ENCODE data around the gene RAB3A.
A peak's percentile ranks its signal among the peaks of the same experiment; 100 is the strongest.
"Not testable (repeated sequence)": the region's sequence is repeated elsewhere in the genome, so short reads cannot be mapped to it uniquely, and the experiment has no call there.

RAB3A gene

GRCh38 chr19:18167011-18167410 lies 36.8 kb downstream of the RAB3A start:
- DNase-seq: no peak

DNA sequence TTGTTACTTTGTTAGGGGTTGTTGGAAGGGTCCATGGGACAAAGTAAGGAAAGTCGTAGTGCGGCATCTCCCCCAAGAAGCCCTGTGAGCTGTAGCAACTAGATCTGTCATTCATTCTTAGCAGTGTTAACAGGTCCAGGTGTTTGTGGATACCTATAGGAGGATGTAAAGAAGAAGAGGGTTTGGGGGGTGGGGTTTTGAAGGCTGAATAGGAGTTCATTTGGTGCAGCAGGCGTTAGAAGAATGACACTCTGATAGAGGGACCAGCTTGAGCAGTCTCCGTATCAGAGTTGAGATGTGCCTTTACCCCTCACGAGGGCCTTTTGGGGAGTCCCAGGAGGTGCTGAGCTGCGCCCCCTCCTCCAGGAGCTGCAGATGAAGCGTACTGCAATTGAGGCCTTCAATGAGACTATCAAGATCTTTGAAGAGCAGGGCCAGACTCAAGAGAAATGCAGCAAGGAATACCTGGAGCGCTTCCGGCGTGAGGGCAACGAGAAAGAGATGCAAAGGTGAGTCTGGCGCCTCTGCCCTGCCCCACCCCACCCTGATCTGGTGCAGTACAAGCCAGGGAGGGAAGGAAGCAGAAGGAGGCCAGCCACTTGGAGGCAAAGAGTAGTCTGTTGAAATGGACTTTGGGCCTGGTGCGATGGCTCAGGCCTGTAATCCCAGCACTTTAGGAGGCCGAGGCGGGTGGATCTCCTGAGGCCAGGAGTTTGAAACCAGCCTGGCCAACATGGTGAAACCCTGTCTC lies 37.9 kb downstream of the RAB3A start:
- no peak for DNase-seq

DNA sequence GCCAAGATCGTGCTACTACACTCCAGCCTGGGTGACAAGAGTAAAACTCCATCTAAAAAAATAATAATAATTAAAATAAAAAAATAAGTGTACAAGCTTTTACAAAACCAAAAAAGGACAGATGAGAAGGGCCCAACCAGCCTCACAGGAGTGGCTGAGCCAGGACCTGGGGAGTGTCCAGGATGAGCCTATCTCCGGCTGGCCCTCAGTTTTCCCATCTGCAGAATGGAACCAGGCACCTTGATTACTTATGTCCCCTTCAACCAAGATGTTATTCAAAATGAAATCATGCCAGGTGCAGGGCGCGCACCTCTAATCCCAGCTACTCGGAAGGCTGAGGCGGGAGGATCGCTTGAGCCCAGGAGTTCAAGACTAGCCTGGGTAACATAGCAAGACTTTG lies 39.8 kb downstream of the RAB3A start:
- DNase-seq: no peak

DNA sequence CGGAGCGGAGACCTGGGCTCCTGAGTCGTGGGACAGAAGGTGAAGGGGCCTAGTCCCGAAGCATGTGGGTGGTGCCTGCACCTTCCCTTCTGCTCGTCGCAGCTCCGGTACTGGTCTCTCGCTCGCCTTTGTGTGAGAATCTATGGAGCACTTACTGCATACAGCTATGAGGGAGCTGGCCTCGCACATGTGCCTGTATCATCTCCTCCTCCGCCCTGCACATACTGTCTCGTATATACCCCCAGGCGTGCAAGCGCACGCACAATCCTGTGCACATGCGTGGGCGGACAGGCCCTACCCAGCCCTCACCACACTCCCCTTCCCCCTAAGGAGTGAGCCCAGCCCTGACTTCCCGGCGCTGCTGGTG lies 42.2 kb downstream of the RAB3A start:
- DNase-seq: no peak

GRCh38 chr19:18160971-18161635 lies 42.7 kb downstream of the RAB3A start:
- peak; percentile 63 for DNase-seq

DNA sequence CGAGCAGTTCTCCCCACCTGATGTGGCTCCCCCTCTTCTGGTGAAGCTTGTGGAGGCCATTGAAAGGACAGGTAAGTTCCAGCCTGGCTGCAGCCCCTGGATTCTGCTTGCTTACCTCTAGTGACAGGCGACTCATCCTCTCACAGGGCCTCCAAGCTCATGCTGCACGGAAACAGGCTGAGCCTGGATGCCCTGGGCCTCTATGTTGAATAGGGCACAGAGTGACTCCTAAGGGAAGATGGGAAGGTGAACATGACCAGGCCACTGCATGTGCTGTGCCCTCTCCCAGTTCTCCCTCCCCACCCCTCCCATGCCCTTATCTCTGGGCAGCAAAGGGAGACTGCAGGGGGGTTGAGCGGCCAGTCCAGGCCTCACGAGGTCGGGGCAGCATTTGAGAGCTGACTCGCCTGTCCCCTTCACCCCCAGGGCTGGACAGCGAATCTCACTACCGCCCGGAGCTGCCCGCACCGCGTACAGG lies 43.3 kb downstream of the RAB3A start:
- DNase-seq: no peak

- no peak for DNase-seq
These were observed 44.0 kb downstream of the RAB3A start for GRCh38 chr19:18159810-18160209.

DNA sequence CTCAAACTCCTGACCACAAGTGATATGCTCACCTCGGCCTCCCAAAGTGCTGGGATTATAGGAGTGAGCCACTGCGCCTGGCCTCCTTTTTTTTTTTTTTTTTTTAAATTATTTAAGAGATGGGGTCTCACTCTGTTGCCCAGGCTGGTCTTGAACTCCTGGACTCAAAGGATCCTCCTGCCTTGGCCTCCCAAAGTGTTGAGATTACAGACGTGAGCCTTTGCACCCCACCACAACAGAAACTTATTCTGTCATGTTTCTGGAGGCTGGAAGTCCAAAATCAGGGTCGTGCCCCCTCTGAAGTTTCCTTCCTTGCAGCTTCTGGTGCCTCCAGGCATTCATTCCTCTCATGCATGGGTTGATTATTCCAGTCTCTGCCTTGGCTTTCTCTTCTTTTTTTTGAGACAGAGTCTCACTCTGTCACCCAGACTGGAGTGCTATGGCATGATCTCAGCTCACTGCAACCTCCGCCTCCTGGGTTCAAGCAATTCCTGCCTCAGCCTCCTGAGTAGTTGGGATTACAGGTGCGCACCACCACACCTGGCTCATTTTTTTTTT lies 44.7 kb downstream of the RAB3A start:
- DNase-seq: not testable (repeated sequence)

DNA sequence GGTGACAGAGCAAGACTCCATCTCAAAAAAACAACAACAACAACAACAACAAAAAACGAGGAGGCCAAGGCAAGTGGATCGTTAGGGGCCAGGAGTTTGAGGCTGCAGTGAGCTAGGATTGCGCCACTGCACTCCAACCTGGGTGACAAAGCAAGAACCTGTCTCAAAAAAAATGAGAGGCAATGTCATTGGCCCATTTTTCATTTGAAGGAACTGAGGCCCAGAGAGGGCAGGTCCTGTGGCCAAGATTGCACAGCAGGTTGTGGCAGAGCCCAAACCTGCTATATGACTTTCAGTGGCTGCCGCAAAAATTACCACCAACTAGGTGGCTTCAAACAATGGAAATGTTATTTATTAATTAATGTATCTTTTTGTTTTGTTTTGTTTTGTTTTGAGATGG lies 45.4 kb downstream of the RAB3A start:
- no peak for DNase-seq

GRCh38 chr19:18157465-18158063 lies 46.3 kb downstream of the RAB3A start:
- DNase-seq: peak; percentile 96

- DNase-seq: peak; percentile 96
These were observed 46.9 kb downstream of the RAB3A start for GRCh38 chr19:18156841-18157464.

DNA sequence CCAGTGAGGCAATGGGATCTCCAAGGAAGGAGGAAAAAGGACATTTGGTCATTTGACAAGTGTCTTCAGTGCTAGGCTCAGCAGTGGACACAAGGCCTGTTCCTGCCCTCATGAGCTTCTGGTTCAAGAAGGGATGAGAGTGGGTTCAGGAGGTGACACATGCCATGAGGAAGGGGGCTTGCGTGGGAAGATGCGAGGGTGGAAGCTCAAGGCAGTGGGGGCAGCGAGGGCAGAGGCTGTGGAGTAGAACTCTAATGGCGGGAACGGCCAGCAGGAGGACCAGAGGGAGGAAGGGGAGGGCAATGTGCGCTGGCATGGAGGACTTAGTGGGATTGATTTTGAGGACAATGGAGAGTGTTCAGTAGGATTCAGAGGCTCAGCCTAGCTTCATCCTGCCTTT lies 47.6 kb downstream of the RAB3A start:
- DNase-seq: no peak

DNA sequence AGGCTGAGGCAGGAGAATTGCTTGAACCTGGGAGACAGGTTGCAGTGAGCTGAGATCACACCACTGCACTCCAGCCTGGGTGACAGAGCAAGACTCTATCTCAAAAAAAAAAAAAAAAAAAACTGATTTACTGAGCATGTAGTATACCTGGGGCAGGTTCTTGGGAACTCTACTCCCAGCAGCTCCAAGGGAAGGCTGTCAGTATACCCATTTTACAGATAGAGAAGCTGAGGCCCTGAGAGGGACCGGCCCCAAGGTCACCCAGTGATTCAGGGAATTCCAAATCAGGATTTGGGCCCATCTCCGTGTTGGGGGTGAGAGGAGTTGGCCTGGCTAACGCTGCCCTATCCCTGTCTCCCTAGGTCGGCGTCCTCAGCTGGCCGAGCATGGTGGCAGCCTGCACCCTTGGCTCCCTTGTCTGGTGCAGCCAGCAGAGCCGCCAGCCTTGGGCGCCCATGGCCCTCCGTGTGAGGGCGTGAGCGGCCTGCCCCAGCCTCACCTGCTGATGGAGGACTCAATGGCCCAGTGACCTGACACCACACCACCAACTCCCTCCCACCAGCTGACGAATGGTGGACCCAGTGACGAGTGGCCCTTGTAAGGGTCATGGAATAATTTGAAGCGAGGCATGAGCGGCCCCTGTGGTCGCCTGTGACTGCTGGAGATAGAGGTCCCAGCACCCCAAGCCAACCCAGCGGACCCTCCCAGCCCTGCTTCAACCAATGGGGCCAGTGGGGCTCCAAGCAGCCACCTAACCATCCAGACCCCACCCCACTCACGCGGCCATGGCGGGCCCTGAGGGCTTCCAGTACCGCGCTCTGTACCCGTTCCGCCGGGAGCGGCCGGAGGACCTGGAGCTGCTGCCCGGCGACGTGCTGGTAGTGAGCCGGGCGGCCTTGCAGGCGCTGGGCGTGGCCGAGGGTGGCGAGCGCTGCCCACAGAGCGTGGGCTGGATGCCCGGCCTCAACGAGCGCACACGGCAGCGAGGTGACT lies 48.5 kb downstream of the RAB3A start:
- DNase-seq: no peak

GRCh38 chr19:18153556-18154134 lies 50.2 kb downstream of the RAB3A start:
- no peak for DNase-seq

- DNase-seq: peak; percentile 99
These were observed 50.9 kb downstream of the RAB3A start, which contains the start of gene PIK3R2 for GRCh38 chr19:18152817-18153555. TSS of gene PIK3R2 (plus strand) at chr19:18153163. CDS start at chr19:18155880, 2,717 bp downstream.

- DNase-seq: peak; percentile 92
These were observed 51.4 kb downstream of the RAB3A start for GRCh38 chr19:18152442-18152816.

DNA sequence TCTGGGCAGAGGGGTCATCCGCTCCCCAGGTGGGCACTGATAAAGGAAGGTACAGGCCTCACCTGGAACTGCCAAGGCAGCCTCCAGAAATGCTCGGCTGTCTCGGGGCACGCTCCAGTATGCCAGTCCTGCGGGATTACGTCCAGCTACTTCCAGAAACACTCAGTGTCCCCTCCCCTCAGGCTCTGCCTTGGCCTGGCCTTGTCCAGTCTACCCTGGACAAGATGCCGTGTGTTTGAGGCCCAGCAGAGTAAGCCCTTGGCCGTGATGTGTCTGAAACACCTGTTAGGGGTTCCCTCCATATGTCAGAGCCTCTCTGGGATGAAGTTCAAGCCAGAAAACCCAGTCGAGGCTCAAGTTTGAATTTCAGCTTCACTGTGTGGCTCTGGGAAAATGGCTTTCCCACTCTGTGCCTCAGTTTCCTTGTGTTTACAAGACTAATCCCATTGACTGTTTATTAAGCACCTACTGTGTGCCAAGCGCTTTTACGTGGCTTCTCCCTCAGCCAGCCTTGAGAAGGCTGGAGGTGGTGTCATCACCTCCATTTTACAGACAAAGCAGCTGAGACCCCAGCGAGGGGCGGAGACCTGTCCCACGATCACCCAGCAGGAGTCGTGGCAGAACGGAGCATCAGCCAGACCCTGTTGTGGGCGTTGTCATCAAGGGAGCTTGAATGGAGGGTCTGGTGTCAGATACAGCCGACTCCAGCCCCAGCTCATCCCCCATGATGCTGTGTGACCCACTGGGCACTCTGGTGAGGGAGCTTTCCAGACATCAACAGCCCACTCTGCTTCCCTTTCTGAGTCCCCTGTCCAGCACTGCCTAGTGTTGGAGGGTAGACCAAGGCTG lies 52.8 kb downstream of the RAB3A start:
- DNase-seq: no peak

GRCh38 chr19:18149596-18149975 lies 54.3 kb downstream of the RAB3A start:
- no peak for DNase-seq

DNA sequence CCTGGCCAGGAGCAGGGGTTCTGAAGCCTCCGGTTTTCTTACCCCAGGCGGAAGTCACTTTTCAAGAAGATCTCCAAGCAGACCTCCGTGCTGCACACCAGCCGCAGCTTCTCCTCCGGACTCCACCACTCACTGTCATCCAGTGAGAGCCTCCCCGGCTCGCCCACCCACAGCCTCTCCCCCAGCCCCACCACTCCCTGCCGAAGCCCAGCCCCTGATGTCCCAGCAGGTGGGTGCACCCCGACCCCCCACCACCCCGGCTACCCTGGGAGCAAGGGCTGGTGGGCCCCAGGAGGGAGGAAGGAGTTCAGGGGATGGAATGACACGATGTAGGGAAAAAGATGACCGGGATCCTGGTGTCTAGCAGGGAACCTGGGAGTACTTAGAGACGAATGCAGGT lies 56.4 kb downstream of the RAB3A start:
- no peak for DNase-seq
